Measurements from ENCODE around the gene KIAA1217.

The KIAA1217 gene

DNA sequence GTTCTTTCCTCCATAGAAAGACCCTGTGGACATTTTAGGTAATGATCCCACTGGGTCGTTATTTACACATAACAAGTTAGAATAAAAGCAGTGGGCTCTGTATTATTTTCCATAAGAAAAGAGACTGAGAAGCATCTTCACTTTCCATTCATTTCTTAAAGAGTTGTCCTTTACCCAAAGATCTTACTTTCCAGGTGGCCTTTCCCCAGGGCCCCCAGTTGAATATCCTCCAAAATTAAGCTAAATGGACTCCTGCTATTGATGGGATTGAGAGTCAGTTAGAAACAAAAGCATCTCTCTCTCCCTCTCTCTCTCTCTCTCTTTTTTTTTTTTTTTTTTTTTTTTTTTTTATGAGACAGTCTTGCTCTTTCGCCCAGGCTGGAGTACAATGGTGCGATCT, 224.8 kb downstream of the KIAA1217 start:
- H3K4me3 ChIP-seq (ENCODE audit: control insufficient read depth, low read depth, low read length) = no peak overlapping the region
- DNase-seq (ENCODE audit: low read depth) = no peak
- TF ChIP-seq, protein P1, sequence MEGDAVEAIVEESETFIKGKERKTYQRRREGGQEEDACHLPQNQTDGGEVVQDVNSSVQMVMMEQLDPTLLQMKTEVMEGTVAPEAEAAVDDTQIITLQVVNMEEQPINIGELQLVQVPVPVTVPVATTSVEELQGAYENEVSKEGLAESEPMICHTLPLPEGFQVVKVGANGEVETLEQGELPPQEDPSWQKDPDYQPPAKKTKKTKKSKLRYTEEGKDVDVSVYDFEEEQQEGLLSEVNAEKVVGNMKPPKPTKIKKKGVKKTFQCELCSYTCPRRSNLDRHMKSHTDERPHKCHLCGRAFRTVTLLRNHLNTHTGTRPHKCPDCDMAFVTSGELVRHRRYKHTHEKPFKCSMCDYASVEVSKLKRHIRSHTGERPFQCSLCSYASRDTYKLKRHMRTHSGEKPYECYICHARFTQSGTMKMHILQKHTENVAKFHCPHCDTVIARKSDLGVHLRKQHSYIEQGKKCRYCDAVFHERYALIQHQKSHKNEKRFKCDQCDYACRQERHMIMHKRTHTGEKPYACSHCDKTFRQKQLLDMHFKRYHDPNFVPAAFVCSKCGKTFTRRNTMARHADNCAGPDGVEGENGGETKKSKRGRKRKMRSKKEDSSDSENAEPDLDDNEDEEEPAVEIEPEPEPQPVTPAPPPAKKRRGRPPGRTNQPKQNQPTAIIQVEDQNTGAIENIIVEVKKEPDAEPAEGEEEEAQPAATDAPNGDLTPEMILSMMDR (conservative IDR thresholded peaks at IDR 0.05; ENCODE audit: control insufficient read depth, insufficient read depth, low read depth, low read length) = no peak

DNA sequence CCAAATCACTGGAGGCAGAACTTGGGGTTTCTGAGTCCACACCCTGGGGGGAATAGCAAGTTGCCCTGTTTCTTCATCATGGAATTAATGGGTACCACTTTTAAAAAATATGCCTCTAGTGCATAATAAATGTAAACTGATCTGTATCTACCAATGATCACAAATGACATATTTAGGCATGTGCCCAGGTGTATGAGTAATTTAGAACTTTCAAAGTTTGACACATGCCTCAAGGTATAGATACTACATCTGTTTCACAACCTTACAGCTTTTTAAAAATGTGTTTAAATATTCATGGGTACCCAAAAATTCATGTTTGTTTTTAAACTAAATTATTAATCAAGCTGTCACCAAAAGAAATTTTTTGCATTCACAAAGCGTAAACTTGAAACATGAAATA, 226.0 kb downstream of the KIAA1217 start:
- TF ChIP-seq, protein P1 (conservative IDR thresholded peaks at IDR 0.05; ENCODE audit: control insufficient read depth, insufficient read depth, low read depth, low read length) = no peak
- no peak overlapping the region for H3K4me3 ChIP-seq (ENCODE audit: control insufficient read depth, low read depth, low read length)
- DNase-seq (ENCODE audit: low read depth) = no peak

DNA sequence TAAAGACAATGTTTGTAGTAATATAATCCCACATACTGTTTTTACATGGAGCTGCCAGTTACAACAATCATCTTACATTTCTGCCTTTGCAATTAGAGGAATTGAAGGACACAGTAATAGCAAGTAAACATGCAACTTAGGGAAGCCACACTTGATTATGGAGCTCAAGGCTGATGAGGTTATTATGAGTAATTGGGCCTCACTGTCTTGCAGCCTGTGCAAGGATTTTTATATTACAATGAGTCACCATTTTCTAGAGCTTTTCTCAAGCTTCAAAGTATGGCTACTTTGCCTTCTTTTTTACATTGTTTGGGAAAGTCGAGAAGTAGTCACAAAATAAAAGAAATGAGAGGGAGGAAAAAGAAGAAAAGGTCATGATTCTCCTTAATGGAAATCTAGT, 226.4 kb downstream of the KIAA1217 start:
- H3K4me3 ChIP-seq (ENCODE audit: control insufficient read depth, low read depth, low read length) = no peak overlapping the region
- TF ChIP-seq, protein P1 (conservative IDR thresholded peaks at IDR 0.05; ENCODE audit: control insufficient read depth, insufficient read depth, low read depth, low read length) = no peak
- peak; percentile 90 for DNase-seq (ENCODE audit: low read depth)

DNA sequence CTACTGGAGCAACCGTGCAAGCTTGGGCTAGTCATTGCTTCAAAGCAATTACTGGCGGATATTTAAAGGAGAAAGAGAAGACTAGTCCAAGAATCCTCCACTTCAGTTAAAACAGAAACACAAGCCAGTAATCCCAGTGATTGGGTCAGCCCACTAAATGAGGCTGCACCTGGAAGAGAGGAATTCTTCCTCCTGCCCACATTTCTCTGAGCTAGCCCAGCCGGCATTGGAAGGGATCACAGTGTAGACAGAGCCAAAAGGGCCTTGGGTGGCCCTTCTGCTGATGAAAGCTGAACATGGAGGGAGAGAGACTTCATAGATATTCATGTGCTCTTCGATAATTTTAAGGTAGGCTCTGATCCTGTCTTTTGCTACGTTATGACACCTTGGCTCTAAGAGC, 228.4 kb downstream of the KIAA1217 start:
- no peak for DNase-seq (ENCODE audit: low read depth)
- TF ChIP-seq, protein P1 (conservative IDR thresholded peaks at IDR 0.05; ENCODE audit: control insufficient read depth, insufficient read depth, low read depth, low read length) = no peak
- no peak overlapping the region for H3K4me3 ChIP-seq (ENCODE audit: control insufficient read depth, low read depth, low read length)

DNA sequence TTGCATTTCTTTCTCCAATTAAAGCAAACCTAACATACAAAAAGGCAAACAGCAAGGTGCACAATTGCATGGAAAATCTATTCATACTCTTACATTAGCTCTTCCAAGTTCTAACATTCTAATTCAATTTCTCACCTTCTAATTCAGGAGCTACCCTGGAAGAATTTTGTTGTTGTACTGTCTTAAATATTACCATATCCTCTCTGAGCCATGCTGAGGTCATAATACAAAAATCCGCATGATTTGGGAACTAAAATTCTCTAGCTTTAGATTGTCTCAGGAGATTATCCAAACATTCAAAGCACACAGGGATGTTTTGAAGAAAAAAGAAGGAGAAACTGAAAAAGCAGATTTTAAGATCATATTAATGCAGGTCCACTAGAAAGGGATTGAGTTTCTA, 229.9 kb downstream of the KIAA1217 start:
- TF ChIP-seq, protein P1 (conservative IDR thresholded peaks at IDR 0.05; ENCODE audit: control insufficient read depth, insufficient read depth, low read depth, low read length) = no peak
- DNase-seq (ENCODE audit: low read depth) = peak; percentile 65
- H3K4me3 ChIP-seq (ENCODE audit: control insufficient read depth, low read depth, low read length) = no peak overlapping the region

DNA sequence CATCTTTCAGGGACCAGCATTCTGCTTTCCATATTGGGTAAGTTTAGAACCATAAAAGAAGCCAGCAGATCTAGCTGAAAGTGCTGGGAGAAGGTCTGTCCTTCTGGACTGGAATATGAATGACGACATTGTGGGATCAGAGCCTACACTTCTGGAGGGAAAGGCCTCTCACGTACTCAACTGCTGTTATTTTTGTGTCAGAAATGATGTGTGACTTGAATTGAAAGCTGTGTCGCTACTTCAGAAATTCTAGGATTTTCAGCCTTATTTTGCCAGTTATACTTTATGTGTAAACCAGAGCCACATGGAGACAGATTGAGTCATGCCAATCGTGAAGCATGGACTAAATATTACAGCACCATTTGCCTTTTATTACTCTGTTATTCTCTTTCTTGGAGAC, 231.0 kb downstream of the KIAA1217 start:
- DNase-seq (ENCODE audit: low read depth) = peak; percentile 64
- TF ChIP-seq, protein P1 (conservative IDR thresholded peaks at IDR 0.05; ENCODE audit: control insufficient read depth, insufficient read depth, low read depth, low read length) = no peak
- H3K4me3 ChIP-seq (ENCODE audit: control insufficient read depth, low read depth, low read length) = no peak overlapping the region
